Tibial nerve (tissue), 4 donors: ENCODE data around the gene STARD6. TPM values are rescaled to one million over a fixed set of nuclear protein-coding genes. Genes with fewer than 3 reads are reported as not detected.

ENCODE experiments used
- DNase-seq, 2 donors: peaks; one replicate each; pipeline ENCODE4 v3.0.0-alpha.2; 2019; ENCODE audit warnings: low spot score in 2 of 2
- H3K27ac ChIP-seq, 4 donors: fragments of 200-600 bp; sonication (generic) in 3 of 4; one replicate each; pipeline ENCODE4 v1.5.1; 2017 to 2019; ENCODE audit warnings: mild to moderate bottlenecking in 1 of 4
- H3K27me3 ChIP-seq, 2 donors: fragments of 200-600 bp; sonication (generic) in 1 of 2; one replicate each; pipeline versions ENCODE4 v1.5.1 to v1.6.0; 2017 to 2019
- H3K36me3 ChIP-seq, 3 donors: fragments of 200-600 bp; sonication (generic); one replicate each; pipeline ENCODE4 v1.5.1; 2018 to 2019
- H3K4me1 ChIP-seq, 4 donors: fragments of 200-600 bp; sonication (generic) in 3 of 4; one replicate each; pipeline ENCODE4 v1.5.1; 2017 to 2019
- H3K4me3 ChIP-seq, 4 donors: fragments of 200-600 bp; sonication (generic) in 3 of 4; one replicate each; pipeline ENCODE4 v1.5.1; 2017 to 2019; ENCODE audit warnings: mild to moderate bottlenecking in 1 of 4, moderate library complexity in 1 of 4
- H3K9me3 ChIP-seq, 4 donors: fragments of 200-600 bp; sonication (generic) in 3 of 4; one replicate each; pipeline ENCODE4 v1.5.1; 2017 to 2019
- EP300 ChIP-seq, 2 donors: sonication (generic); formaldehyde crosslinking; IDR thresholded peaks; one replicate each; pipeline ENCODE4 v1.6.1; 2017; ENCODE audit warnings: antibody characterized with exemption in 2 of 2, mild to moderate bottlenecking in 1 of 2
- POLR2A ChIP-seq, 2 donors: fragments of 450-650 bp; IDR thresholded peaks; one replicate each; pipeline ENCODE4 v1.6.1; 2017; ENCODE audit warnings: antibody characterized with exemption in 2 of 2, mild to moderate bottlenecking in 2 of 2, moderate library complexity in 2 of 2
- WGBS, 2 donors: methylation state at CpG; one replicate each; pipeline ENCODE4 v1.1.5; 2018; 5-methylcytosine and 5-hydroxymethylcytosine counted together
- total RNA-seq, 4 donors: library from RNA; depleted of rRNA; stranded (reverse); fragments of >200 nt; gene quantifications; one replicate each; pipeline ENCODE4 v1.1.0, GENCODE V29; 2016
- TF ChIP-seq, protein P1 (sequence below), 5 experiments: fragments of 200-600 bp in 3 of 5; fragments of 450-650 bp in 2 of 5; sonication (generic) in 3 of 5; IDR thresholded peaks; one replicate each; pipeline ENCODE4 v1.5.1; 2016 to 2019; ENCODE audit warnings: antibody characterized with exemption in 5 of 5, mild to moderate bottlenecking in 3 of 5, moderate library complexity in 2 of 5

Gene STARD6
- total RNA-seq, 4 donors from 2014 or later = not detected

DNA sequence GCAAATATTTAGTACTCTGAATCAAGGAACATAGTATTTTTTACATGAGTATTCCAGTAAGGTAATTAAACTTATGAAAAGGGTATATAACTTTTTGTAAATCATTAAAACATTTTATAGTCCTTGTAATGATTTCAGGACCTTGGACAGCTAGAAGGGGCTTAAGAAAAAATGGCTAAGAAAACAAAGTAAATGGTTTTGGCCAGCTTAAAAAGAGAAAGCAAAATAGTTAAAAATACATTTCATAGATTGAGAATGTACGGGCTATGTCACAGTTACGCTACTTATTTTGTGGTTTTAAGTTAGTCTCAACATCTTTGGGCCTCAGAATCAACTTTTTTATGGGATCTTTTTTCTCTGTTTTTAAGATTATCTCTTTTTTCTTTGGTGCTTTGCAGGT is 61.6 kb downstream of the STARD6 start:
- 69 to 83% methylated on average over 2 of the region's 2 CpGs for WGBS, 2 donors
- Histone ChIP-seq H3K27me3 (no peaks in the 10 kb centered on the region), H3K27ac (no peak overlapping the region), H3K9me3 (peaks cover 0 to 23% (median 2%) of the 10 kb centered on the region in 4 donors), H3K4me3 (no peak overlapping the region), H3K36me3 (peaks cover 0 to 67% (median 0%) of the 10 kb centered on the region in 3 donors), H3K4me1 (no peaks in the 10 kb centered on the region)
- TF ChIP-seq POLR2A (IDR thresholded peaks at IDR 0.05) (no peak), EP300 (IDR thresholded peaks at IDR 0.05) (no peak)
- TF ChIP-seq, protein P1, sequence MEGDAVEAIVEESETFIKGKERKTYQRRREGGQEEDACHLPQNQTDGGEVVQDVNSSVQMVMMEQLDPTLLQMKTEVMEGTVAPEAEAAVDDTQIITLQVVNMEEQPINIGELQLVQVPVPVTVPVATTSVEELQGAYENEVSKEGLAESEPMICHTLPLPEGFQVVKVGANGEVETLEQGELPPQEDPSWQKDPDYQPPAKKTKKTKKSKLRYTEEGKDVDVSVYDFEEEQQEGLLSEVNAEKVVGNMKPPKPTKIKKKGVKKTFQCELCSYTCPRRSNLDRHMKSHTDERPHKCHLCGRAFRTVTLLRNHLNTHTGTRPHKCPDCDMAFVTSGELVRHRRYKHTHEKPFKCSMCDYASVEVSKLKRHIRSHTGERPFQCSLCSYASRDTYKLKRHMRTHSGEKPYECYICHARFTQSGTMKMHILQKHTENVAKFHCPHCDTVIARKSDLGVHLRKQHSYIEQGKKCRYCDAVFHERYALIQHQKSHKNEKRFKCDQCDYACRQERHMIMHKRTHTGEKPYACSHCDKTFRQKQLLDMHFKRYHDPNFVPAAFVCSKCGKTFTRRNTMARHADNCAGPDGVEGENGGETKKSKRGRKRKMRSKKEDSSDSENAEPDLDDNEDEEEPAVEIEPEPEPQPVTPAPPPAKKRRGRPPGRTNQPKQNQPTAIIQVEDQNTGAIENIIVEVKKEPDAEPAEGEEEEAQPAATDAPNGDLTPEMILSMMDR (IDR thresholded peaks at IDR 0.05) = no peak
- DNase-seq = no peak

DNA sequence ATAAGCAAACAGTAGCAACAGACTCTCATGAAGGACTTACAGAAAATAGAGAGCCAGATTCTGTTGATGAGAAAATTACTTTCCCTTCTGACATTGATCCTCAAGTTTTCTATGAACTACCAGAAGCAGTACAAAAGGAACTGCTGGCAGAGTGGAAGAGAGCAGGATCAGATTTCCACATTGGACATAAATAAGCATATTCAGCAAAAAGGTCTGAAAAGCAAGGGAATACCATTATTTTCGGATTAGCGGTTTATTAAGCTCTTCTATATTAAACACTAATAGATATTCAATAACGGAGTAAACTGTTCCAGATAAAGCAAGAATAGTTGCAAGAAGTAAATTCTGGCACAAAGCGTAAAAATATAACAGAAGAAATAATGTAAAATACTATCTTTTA is 63.4 kb downstream of the STARD6 start:
- H3K27me3 ChIP-seq = no peaks in the 10 kb centered on the region
- WGBS, 2 donors = 98 to 99% methylated on average over 4 of the region's 4 CpGs
- H3K9me3 ChIP-seq = peaks cover 0 to 11% (median 0%) of the 10 kb centered on the region in 4 donors
- DNase-seq = no peak
- no peaks in the 10 kb centered on the region for H3K4me1 ChIP-seq
- H3K27ac ChIP-seq = no peak overlapping the region
- H3K36me3 ChIP-seq = peaks cover 0 to 83% (median 4%) of the 10 kb centered on the region in 3 donors
- H3K4me3 ChIP-seq = no peak overlapping the region
- TF ChIP-seq, protein P1 (IDR thresholded peaks at IDR 0.05) = no peak
- TF ChIP-seq EP300 (IDR thresholded peaks at IDR 0.05) = no peak
- no peak for TF ChIP-seq POLR2A (IDR thresholded peaks at IDR 0.05)

DNA sequence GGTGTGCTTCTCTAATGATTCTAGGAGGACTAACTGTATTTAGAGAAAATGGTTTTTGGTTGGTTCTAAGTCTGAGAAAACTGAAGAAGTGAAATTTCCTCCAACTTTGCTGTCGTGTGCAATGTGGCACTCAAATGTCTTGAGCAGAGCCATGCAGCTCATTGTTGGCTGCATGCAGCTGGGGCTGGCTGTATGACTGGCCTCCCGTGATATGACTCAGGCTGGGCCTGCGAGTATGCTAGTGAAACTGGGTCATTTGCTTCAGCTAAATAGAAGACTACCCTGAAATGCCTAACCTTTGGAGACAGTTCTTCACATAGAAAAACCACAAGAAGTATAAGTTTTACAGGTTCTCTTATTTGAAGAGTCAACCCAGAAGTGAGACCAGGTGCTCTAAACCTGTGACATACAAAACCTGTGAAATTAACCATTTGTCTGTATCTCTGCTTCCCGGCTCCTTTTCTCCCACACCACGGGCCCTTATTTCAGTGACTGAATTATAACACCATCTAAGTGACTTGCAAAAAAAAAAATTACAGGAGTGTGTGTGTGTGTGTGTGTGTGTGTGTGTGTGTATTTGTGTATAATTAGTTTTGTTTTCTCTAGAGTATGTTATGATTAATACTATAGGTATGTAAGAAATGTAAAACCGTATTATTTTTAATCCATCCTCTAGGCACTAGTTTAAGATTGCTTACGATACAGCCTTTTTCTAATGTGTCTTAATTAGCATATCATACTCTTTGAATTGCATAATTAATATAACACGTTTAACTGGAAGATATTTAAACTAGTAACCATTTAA is 72.5 kb downstream of the STARD6 start:
- no peak for DNase-seq
- no peak overlapping the region for H3K27ac ChIP-seq
- H3K9me3 ChIP-seq = peaks cover 0 to 9% (median 0%) of the 10 kb centered on the region in 4 donors
- WGBS, 2 donors = 72 to 83% methylated on average over 8 of the region's 8 CpGs
- H3K36me3 ChIP-seq = peaks cover 0 to 87% (median 29%) of the 10 kb centered on the region in 3 donors
- no peaks in the 10 kb centered on the region for H3K4me1 ChIP-seq
- no peak overlapping the region for H3K4me3 ChIP-seq
- TF ChIP-seq, protein P1 (IDR thresholded peaks at IDR 0.05) = no peak
- TF ChIP-seq EP300 (IDR thresholded peaks at IDR 0.05) = no peak
- no peak for TF ChIP-seq POLR2A (IDR thresholded peaks at IDR 0.05)
- H3K27me3 ChIP-seq = no peaks in the 10 kb centered on the region

DNA sequence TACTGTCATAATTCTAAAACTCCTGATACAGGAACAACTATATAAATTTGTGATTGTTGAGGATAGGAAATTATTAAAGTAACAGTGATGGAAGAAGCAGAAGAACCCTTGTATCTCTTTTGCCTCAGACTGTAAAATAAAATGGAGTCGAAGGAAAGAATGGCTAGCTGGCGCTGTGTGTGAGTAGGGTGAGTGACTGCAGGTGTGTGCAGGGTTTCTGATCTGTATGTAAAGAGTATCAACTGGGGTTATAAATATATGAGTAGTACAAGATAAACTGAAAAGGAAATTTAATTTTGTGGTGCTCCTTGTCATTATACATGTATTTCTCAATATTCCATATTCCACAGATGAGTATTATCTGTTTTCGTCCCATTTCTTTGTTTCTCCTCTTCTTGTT is 73.1 kb downstream of the STARD6 start:
- peaks cover 0 to 8% (median 0%) of the 10 kb centered on the region in 4 donors for H3K9me3 ChIP-seq
- no peaks in the 10 kb centered on the region for H3K4me1 ChIP-seq
- peaks cover 0 to 87% (median 28%) of the 10 kb centered on the region in 3 donors for H3K36me3 ChIP-seq
- WGBS, 2 donors = 93% methylated on average over 3 of the region's 3 CpGs
- TF ChIP-seq POLR2A (IDR thresholded peaks at IDR 0.05) = no peak
- TF ChIP-seq, protein P1 (IDR thresholded peaks at IDR 0.05) = no peak
- no peak for TF ChIP-seq EP300 (IDR thresholded peaks at IDR 0.05)
- no peak overlapping the region for H3K27ac ChIP-seq
- no peaks in the 10 kb centered on the region for H3K27me3 ChIP-seq
- no peak for DNase-seq
- no peak overlapping the region for H3K4me3 ChIP-seq

DNA sequence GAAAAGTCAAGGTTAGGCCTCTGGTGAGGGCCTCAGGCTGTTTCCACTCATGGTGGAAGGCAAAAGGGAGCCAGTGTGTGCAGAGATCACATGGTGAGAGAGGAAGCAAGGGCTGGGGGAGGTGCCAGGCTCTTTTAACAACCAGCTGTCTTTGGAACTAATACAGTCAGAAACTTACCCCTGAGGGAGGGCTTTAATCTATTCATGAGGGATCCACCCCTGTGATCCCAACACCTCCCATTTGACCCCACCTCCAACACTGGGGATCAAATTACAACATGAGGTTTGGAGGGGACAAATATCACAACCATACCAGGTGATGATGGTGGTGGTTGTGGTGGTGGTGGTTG is 77.5 kb downstream of the STARD6 start:
- Histone ChIP-seq H3K27me3 (no peaks in the 10 kb centered on the region), H3K4me3 (no peak overlapping the region), H3K9me3 (no peaks in the 10 kb centered on the region), H3K4me1 (no peaks in the 10 kb centered on the region), H3K36me3 (peaks cover 0 to 75% (median 3%) of the 10 kb centered on the region in 3 donors), H3K27ac (no peak overlapping the region)
- no peak for DNase-seq
- TF ChIP-seq EP300 (IDR thresholded peaks at IDR 0.05) (no peak), POLR2A (IDR thresholded peaks at IDR 0.05) (no peak)
- TF ChIP-seq, protein P1 (IDR thresholded peaks at IDR 0.05) = no peak
